Measurements from ENCODE around the gene HPSE.
"Not testable (repeated sequence)": the region's sequence is repeated elsewhere in the genome, so short reads cannot be mapped to it uniquely, and the experiment has no call there.

HPSE gene

DNA sequence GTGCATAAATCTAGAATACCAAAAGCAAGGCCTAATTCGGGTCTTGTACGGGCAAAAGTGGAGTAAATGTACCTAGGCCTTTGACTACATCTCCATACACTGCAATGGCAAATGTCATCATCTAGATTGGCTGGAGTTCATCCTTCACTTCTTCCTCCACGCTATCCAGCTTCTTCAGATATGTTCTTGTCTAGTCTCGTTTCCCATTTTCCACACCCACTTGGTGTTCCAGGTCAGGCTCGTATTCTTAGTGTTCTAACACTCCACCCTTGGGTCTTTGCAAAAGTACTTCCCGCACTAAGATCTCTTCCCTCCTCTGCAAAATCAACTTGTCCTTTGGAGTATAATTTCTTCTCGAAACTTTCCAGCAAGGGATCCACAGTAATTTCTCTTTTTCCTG, 51.5 kb downstream of the HPSE start:
- Histone ChIP-seq H3K36me3 (ENCODE audit: control insufficient read depth, insufficient read depth, low read length) (peaks cover 6% of the 10 kb centered on the region), H3K9me3 (ENCODE audit: control insufficient read depth, low read length) (no peaks in the 10 kb centered on the region), H3K4me1 (ENCODE audit: control insufficient read depth, insufficient read depth, low read length, poor library complexity, severe bottlenecking) (peaks cover 10% of the 10 kb centered on the region), H3K27ac (ENCODE audit: low read depth, low read length, severe bottlenecking) (no peak overlapping the region), H3K4me3 (ENCODE audit: extremely low read depth, insufficient read depth, low read length, poor library complexity, severe bottlenecking) (no peak overlapping the region)
- 90 to 93% methylated on average over 6 to 7 of the region's 7 CpGs for WGBS, 2 experiments (ENCODE audit: insufficient coverage in 2 of 2)

DNA sequence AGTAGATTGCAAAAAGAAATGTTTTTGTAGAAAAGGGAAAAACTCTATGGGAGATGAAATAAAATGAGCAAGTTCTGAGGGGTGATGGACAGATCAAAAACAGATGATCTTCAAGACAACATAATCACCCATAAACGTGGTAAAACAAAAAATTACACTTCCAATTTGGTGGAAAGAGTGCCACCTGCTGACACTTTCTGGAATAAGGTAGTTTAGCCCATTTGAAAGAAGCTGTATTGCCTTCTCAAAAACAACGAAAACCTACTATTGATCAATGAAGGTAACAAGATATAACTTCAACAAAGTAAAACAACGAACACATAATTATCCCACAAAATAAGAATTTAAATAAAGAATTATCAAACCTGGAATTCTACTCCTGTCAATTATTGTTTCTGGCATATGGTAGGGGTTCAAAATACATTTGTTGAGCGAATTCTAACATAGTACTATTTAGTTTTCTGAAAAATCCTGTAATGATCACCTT, 52.6 kb downstream of the HPSE start:
- Histone ChIP-seq H3K36me3 (ENCODE audit: control insufficient read depth, insufficient read depth, low read length) (peaks cover 6% of the 10 kb centered on the region), H3K27ac (ENCODE audit: low read depth, low read length, severe bottlenecking) (no peak overlapping the region), H3K9me3 (ENCODE audit: control insufficient read depth, low read length) (no peaks in the 10 kb centered on the region), H3K4me1 (ENCODE audit: control insufficient read depth, insufficient read depth, low read length, poor library complexity, severe bottlenecking) (peaks cover 10% of the 10 kb centered on the region), H3K4me3 (ENCODE audit: extremely low read depth, insufficient read depth, low read length, poor library complexity, severe bottlenecking) (no peak overlapping the region)
- 60% methylated on average over 1 of the region's 4 CpGs; no CpG with 5 or more reads in 1 of the 2 experiments for WGBS, 2 experiments (ENCODE audit: insufficient coverage in 2 of 2)

DNA sequence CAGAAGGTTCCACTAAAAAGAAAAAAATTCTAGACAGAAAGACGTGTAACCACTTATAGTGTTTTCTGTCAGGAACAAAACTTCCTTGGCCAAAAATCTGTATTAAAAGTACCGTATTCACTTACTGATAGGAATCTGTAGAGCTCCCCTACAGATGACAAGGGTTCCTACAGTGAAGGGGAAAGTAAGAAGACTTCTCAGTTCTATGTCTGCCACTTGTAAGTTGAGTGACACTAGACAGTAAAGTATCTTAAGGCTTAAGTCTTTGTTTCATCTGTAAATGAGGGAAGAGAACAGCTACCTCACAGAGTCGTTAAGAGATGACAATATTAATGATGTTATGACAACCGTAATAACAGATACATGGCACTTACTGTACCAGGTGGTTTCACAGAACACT, 53.3 kb downstream of the HPSE start:
- Histone ChIP-seq H3K4me1 (ENCODE audit: control insufficient read depth, insufficient read depth, low read length, poor library complexity, severe bottlenecking) (peaks cover 10% of the 10 kb centered on the region), H3K27ac (ENCODE audit: low read depth, low read length, severe bottlenecking) (no peak overlapping the region), H3K36me3 (ENCODE audit: control insufficient read depth, insufficient read depth, low read length) (peaks cover 11% of the 10 kb centered on the region), H3K9me3 (ENCODE audit: control insufficient read depth, low read length) (no peaks in the 10 kb centered on the region), H3K4me3 (ENCODE audit: extremely low read depth, insufficient read depth, low read length, poor library complexity, severe bottlenecking) (no peak overlapping the region)
- 90% methylated on average over 2 of the region's 4 CpGs; no CpG with 5 or more reads in 1 of the 2 experiments for WGBS, 2 experiments (ENCODE audit: insufficient coverage in 2 of 2)

DNA sequence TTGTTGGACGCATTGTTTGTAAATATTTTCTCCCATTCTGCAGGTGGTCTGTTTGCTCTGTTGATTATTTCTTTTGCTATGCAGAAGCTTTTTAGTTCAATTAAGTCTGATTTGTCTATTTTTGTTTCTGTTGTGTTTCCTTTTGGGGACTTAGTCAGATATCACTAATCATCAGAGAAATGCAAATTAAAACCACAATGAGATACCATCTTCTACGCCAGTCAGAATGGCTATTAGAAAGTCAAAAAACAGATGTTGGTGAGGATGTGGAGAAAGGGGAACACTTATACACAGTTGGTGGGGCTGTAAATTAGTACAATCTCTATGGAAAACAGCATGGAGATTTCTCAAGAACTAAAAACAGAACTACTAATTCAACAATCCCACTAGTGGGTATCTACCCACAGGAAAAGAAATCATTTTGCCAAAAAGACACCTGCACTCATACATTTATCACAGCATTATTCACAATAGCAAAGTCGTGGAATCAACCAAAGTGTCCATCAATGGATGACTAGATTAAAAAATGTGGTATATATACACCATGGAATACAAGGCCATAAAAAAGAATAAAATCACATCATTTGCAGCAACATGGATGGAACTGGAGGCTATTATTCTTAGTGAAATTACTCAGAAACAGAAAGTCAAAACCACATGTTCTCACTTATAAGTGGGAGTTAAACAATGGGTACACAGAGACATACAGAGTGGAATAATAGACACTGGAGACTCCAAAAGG, 58.2 kb downstream of the HPSE start:
- no peak overlapping the region for H3K27ac ChIP-seq (ENCODE audit: low read depth, low read length, severe bottlenecking)
- H3K9me3 ChIP-seq (ENCODE audit: control insufficient read depth, low read length): no peaks in the 10 kb centered on the region
- WGBS, 2 experiments (ENCODE audit: insufficient coverage in 2 of 2): 100% methylated on average over 1 of the region's 3 CpGs; no CpG with 5 or more reads in 1 of the 2 experiments
- peaks cover 14% of the 10 kb centered on the region for H3K36me3 ChIP-seq (ENCODE audit: control insufficient read depth, insufficient read depth, low read length)
- H3K4me3 ChIP-seq (ENCODE audit: extremely low read depth, insufficient read depth, low read length, poor library complexity, severe bottlenecking): no peak overlapping the region
- no peaks in the 10 kb centered on the region for H3K4me1 ChIP-seq (ENCODE audit: control insufficient read depth, insufficient read depth, low read length, poor library complexity, severe bottlenecking)

DNA sequence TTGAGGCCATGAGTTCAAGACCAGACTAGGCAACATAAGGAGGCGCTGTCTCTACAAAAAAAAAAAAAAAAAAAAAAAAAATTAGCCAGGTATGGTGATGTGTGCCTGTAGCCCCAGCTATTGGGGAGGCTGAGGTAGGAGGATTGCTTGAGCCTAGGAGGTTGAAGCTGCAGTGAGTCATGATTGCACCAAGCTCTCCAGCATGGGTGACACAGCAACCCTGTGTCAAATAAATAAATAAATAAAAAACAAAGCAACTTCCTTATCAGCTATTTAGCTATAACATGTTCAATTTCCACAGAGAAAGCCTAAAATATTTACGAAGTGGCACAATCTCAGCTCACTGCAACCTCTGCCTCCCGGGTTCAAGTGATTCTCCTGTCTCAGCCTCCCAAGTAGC, 60.7 kb downstream of the HPSE start:
- not testable (repeated sequence) for H3K4me1 ChIP-seq (ENCODE audit: control insufficient read depth, insufficient read depth, low read length, poor library complexity, severe bottlenecking); H3K27ac ChIP-seq (ENCODE audit: low read depth, low read length, severe bottlenecking); H3K9me3 ChIP-seq (ENCODE audit: control insufficient read depth, low read length); H3K4me3 ChIP-seq (ENCODE audit: extremely low read depth, insufficient read depth, low read length, poor library complexity, severe bottlenecking)
- H3K36me3 ChIP-seq (ENCODE audit: control insufficient read depth, insufficient read depth, low read length): peaks cover 21% of the 10 kb centered on the region
- WGBS, 2 experiments (ENCODE audit: insufficient coverage in 2 of 2): 67 to 89% methylated on average over 1 to 2 of the region's 3 CpGs

DNA sequence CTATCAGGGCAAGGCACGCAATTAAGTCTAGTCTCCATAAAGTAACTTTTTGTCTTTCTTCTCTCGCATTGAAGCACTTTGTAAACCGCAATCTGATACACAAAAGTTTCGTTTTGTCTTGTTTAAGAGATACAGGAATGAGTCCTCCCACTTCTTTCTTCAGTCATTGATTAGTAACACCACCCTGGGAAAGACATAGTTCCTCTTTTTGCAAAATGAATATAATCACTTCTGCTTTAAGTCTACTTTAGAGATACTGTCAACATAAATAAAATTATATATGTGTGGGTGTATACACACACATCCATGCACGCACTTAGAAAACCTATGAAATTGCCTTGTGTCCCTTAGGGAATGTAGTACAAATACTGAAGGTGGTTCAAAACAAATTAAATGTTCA, 61.7 kb downstream of the HPSE start:
- no peaks in the 10 kb centered on the region for H3K9me3 ChIP-seq (ENCODE audit: control insufficient read depth, low read length)
- H3K27ac ChIP-seq (ENCODE audit: low read depth, low read length, severe bottlenecking): no peak overlapping the region
- H3K36me3 ChIP-seq (ENCODE audit: control insufficient read depth, insufficient read depth, low read length): peaks cover 15% of the 10 kb centered on the region
- H3K4me1 ChIP-seq (ENCODE audit: control insufficient read depth, insufficient read depth, low read length, poor library complexity, severe bottlenecking): no peaks in the 10 kb centered on the region
- no peak overlapping the region for H3K4me3 ChIP-seq (ENCODE audit: extremely low read depth, insufficient read depth, low read length, poor library complexity, severe bottlenecking)
- 100% methylated on average over 1 to 4 of the region's 5 CpGs for WGBS, 2 experiments (ENCODE audit: insufficient coverage in 2 of 2)

DNA sequence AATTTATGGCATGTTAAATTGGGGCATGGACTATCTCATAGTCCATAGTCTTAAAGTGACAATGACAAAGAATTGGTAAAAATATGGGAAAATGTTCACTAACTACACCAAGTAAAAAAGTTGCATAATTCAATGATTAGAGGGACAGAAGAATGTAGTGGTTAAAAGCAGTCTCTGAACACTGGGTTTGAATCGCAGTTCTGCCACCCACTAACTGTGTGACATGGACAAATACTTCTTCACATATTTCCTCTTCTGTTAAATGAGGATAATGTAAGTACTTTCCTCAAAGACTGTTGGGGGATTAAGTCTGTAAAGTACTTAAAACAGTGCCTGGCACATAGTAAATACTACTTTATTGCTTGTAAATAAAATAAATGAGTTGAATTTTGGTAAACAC, 65.4 kb downstream of the HPSE start:
- WGBS, 2 experiments (ENCODE audit: insufficient coverage in 2 of 2): 100% methylated on average over 1 of the region's 1 CpG; no CpG with 5 or more reads in 1 of the 2 experiments

DNA sequence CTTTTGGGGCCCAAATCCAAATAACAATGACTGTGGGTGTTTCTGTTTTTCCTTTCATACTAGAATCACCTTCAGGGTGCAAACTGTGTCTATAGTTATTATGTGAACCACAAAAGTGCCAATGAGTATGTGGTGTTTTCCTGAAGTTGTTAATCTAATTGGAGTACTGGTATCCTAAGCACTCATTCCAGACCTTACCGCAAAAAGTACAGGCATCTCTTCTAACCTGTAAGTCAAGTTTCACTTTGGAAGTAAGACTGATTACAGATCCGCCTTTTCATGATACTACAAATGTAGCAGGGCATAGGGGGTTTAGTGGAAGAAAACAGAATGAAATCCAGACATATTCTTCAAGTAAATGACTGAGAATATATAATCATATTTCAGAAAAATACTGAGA, 66.2 kb downstream of the HPSE start:
- H3K4me1 ChIP-seq (ENCODE audit: control insufficient read depth, insufficient read depth, low read length, poor library complexity, severe bottlenecking): no peaks in the 10 kb centered on the region
- H3K4me3 ChIP-seq (ENCODE audit: extremely low read depth, insufficient read depth, low read length, poor library complexity, severe bottlenecking): no peak overlapping the region
- H3K9me3 ChIP-seq (ENCODE audit: control insufficient read depth, low read length): no peaks in the 10 kb centered on the region
- H3K36me3 ChIP-seq (ENCODE audit: control insufficient read depth, insufficient read depth, low read length): peaks cover 34% of the 10 kb centered on the region
- WGBS, 2 experiments (ENCODE audit: insufficient coverage in 2 of 2): no CpG with 5 or more reads among the region's 2 CpGs
- H3K27ac ChIP-seq (ENCODE audit: low read depth, low read length, severe bottlenecking): no peak overlapping the region

More for the DNA sequence above, 65.4 kb downstream of the HPSE start:
- Histone ChIP-seq H3K4me1 (ENCODE audit: control insufficient read depth, insufficient read depth, low read length, poor library complexity, severe bottlenecking) (no peaks in the 10 kb centered on the region), H3K36me3 (ENCODE audit: control insufficient read depth, insufficient read depth, low read length) (peaks cover 32% of the 10 kb centered on the region), H3K27ac (ENCODE audit: low read depth, low read length, severe bottlenecking) (no peak overlapping the region), H3K4me3 (ENCODE audit: extremely low read depth, insufficient read depth, low read length, poor library complexity, severe bottlenecking) (no peak overlapping the region), H3K9me3 (ENCODE audit: control insufficient read depth, low read length) (no peaks in the 10 kb centered on the region)

DNA sequence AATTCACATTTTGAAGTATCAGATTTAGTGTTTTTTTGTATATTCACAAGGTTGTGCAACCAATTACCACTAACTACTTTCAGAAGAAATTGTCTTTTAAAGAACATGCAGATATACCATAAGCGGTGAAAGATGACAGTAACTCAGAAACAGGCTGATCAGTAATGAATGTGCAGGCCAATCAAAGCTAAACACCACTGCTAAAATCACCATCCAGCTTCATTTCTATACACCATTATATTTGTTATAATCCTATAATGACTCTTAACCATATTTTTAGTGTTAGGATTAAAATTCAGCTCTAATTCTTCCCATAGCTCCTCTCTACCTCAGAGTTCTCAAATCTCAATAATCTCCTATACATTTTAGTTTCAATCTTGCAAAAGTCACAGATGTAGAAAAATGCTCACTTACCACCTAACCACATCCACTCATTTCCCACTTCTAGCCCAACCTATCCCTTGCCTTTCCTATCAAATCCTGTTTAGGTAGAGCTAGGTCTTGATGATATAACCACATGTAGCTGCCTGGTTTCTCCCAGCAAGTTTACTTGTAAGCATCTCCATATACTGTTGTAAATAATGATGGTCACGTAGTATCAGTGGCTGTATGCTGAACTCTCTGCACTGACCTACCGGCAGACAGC, 66.7 kb downstream of the HPSE start:
- 90% methylated on average over 2 of the region's 3 CpGs; no CpG with 5 or more reads in 1 of the 2 experiments for WGBS, 2 experiments (ENCODE audit: insufficient coverage in 2 of 2)
- Histone ChIP-seq H3K36me3 (ENCODE audit: control insufficient read depth, insufficient read depth, low read length) (peaks cover 39% of the 10 kb centered on the region), H3K4me1 (ENCODE audit: control insufficient read depth, insufficient read depth, low read length, poor library complexity, severe bottlenecking) (no peaks in the 10 kb centered on the region), H3K4me3 (ENCODE audit: extremely low read depth, insufficient read depth, low read length, poor library complexity, severe bottlenecking) (no peak overlapping the region), H3K27ac (ENCODE audit: low read depth, low read length, severe bottlenecking) (no peak overlapping the region), H3K9me3 (ENCODE audit: control insufficient read depth, low read length) (no peaks in the 10 kb centered on the region)

DNA sequence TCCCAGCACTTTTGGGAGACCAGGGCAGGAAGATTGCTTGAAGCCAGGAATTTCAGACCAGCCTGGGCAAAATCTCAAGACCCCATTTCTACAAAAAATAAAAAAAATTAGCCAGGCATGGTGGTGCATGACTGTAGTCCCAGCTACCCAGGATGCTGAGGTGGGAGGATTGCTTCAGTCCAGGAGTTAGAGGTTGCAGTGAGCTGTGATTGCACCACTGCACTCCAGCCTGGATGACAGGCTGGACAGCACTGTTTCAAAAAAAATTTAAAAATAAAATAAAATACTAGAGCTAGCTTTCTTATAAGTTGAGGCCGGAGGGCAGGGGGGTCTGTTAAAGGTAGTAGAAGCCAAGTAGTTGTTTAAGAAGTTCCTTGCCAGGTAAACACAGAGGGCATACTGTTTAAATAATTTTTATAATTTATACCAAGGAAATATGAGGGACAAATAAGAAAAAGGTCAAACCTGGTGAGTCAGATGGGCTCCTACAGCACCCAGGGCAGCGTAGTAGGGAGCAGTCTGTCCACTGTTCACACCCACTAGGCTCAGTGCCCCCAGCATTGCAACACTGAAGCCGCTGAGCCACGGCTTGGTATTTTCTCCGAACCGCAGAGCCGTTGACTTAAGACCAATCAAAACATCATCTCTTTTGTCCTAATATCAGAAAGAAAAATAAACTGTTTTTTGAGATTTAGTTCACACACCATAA, 67.4 kb downstream of the HPSE start:
- H3K4me1 ChIP-seq (ENCODE audit: control insufficient read depth, insufficient read depth, low read length, poor library complexity, severe bottlenecking): no peaks in the 10 kb centered on the region
- H3K27ac ChIP-seq (ENCODE audit: low read depth, low read length, severe bottlenecking): no peak overlapping the region
- peaks cover 40% of the 10 kb centered on the region for H3K36me3 ChIP-seq (ENCODE audit: control insufficient read depth, insufficient read depth, low read length)
- H3K4me3 ChIP-seq (ENCODE audit: extremely low read depth, insufficient read depth, low read length, poor library complexity, severe bottlenecking): no peak overlapping the region
- WGBS, 2 experiments (ENCODE audit: insufficient coverage in 2 of 2): 71 to 96% methylated on average over 1 to 6 of the region's 7 CpGs
- no peaks in the 10 kb centered on the region for H3K9me3 ChIP-seq (ENCODE audit: control insufficient read depth, low read length)

Measured in mesodermal cell (in vitro differentiated cells).